GM12864 (cell line): ENCODE measurements around the gene LRRC8C.

Source experiments
- DNase-seq: peaks from one replicate; pipeline ENCODE4 v3.0.0-alpha.2; 2011; ENCODE audit warnings: low read depth
- H3K4me3 ChIP-seq: 2 replicates; pipeline ENCODE4 v1.5.1; 2011; ENCODE audit warnings: mild to moderate bottlenecking, low read depth, low read length, control low read depth
- TF ChIP-seq, protein P1 (sequence below): IDR thresholded peaks from 2 replicates; pipeline ENCODE4 v1.5.1; 2011; ENCODE audit warnings: low read depth, mild to moderate bottlenecking, moderate library complexity, low read length, control low read depth, inconsistent platforms; ENCODE audit errors: missing control alignments

The LRRC8C gene

GRCh38 chr1:89723863-89724262 is 90.9 kb downstream of the LRRC8C start:
- TF ChIP-seq, protein P1, sequence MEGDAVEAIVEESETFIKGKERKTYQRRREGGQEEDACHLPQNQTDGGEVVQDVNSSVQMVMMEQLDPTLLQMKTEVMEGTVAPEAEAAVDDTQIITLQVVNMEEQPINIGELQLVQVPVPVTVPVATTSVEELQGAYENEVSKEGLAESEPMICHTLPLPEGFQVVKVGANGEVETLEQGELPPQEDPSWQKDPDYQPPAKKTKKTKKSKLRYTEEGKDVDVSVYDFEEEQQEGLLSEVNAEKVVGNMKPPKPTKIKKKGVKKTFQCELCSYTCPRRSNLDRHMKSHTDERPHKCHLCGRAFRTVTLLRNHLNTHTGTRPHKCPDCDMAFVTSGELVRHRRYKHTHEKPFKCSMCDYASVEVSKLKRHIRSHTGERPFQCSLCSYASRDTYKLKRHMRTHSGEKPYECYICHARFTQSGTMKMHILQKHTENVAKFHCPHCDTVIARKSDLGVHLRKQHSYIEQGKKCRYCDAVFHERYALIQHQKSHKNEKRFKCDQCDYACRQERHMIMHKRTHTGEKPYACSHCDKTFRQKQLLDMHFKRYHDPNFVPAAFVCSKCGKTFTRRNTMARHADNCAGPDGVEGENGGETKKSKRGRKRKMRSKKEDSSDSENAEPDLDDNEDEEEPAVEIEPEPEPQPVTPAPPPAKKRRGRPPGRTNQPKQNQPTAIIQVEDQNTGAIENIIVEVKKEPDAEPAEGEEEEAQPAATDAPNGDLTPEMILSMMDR = no peak
- no peak for DNase-seq
- no peak overlapping the region for H3K4me3 ChIP-seq

DNA sequence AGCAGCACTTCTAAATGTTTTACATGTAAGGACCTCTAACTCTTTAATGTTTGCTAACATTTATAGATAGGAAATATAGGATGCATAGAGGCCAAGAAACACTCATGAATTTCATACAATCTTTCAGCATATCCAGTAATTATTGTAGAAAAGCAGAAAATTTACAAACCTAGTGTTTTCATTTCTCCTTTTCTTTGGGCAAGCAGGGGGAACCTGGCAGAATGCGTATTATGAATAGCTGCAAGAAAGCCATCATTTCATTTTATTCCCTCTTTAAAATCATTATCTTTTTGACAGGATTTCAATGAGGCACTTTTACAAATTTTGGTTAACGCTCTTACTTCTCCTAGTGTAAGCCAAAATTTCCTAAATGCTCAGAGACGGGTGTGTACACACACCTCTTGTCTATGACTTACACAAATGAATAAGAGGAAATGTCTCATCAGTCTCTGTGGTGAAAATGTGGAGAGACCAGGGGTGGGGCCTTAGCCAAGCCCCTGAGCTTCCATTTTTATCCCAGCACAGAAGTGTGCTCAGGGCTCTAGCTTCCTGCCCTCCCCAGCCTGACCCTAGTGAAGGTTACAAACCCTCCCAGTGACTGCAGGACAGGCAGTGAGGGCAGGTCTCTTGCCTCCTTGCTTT is 91.6 kb downstream of the LRRC8C start:
- no peak overlapping the region for H3K4me3 ChIP-seq
- peak; percentile 36 for DNase-seq
- TF ChIP-seq, protein P1 = no peak

- TF ChIP-seq, protein P1 = no peak
- no peak overlapping the region for H3K4me3 ChIP-seq
- no peak for DNase-seq
Observed at GRCh38 chr1:89725011-89725370, 92.1 kb downstream of the LRRC8C start.

- TF ChIP-seq, protein P1 = no peak
- H3K4me3 ChIP-seq = no peak overlapping the region
- no peak for DNase-seq
Observed at GRCh38 chr1:89725631-89726030, 92.7 kb downstream of the LRRC8C start.

DNA sequence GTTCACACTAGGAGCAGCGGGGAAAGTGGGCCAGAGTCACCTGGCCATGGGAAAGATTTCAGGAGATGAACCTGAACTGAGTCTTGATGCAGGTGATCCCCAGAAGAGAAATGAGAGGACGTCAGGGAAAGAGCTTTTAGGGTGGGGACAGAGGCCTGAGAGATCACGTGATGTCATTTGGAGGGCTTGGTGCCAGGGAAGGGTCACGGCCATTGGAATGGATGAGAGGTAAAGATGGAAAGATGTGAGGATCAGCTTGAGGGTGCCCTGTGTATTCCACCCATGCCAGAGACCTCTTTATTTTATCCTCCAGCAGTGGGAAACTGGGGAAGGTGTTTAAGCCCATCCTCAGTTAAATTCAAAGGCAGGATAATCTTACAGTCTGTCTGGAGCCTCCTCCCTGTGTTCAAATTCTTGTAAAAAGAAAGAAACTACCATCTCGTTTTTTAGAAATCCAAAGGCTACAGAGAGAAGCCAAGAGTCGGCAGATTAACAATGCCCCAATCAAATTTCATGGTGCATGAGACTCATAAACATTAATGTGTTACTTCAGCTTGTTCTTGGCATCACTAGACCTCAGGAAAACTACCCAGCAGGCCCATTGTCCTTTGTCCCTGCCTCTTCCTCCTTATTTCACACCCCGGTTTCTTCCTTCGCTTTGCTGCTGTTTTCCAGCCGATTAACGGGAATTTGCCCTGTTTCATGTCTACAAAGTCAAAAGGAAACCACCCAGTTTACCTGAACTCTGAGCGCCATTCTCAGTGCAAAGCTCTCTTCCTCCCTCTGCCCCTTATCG is 94.8 kb downstream of the LRRC8C start:
- TF ChIP-seq, protein P1 = no peak
- no peak for DNase-seq
- no peak overlapping the region for H3K4me3 ChIP-seq

DNA sequence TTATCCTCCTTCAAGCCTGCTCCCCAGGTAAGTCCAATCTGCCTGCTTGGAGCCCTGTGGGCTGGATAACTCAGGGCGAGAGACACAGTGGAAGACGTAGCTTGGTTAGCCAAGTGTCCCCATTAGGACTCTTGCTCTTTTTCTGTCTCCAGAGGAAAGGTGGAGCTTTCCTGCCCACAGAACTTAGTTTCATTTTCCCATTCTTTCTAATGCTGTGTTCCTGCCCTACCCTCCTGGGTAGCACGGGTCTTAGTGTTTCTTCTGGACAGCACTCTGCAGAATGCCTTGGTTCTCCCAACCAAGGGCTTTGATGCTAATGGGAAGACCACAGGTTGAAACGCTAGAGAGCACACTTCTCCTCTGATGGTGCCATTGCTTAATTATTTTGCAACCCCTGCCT is 95.5 kb downstream of the LRRC8C start:
- TF ChIP-seq, protein P1 = no peak
- H3K4me3 ChIP-seq = no peak overlapping the region
- no peak for DNase-seq
